K562 (cell line): Measurements from ENCODE around the gene LY6G6C. TPM values are rescaled to one million over a fixed set of nuclear protein-coding genes. Genes with fewer than 3 reads are reported as not detected.

Experiments
- ARID4B ChIP-seq: sonication (generic); formaldehyde crosslinking; IDR thresholded peaks from 2 replicates; pipeline ENCODE4 v1.8.0; 2022; ENCODE audit warnings: mild to moderate bottlenecking, missing genetic modification reagents
- ATF7 ChIP-seq: fragments of 450-650 bp; IDR thresholded peaks from 2 replicates; pipeline ENCODE4 v1.7.1; 2014; ENCODE audit warnings: mild to moderate bottlenecking, moderate library complexity
- E2F5 ChIP-seq: sonication (generic); formaldehyde crosslinking; IDR thresholded peaks from 2 replicates; pipeline ENCODE4 v1.8.0; 2022; ENCODE audit warnings: mild to moderate bottlenecking, missing genetic modification reagents
- MCM5 ChIP-seq: fragments of 450-650 bp; IDR thresholded peaks from 2 replicates; pipeline ENCODE4 v1.6.1; 2016; ENCODE audit warnings: low read depth
- SAFB2 ChIP-seq: fragments of 200-400 bp; formaldehyde crosslinking; IDR thresholded peaks from 2 replicates; pipeline ENCODE4 v1.6.1; 2018; ENCODE audit warnings: borderline replicate concordance, low read length, low read depth, moderate library complexity; ENCODE audit not compliant: severe bottlenecking
- SIN3B ChIP-seq: fragments of 450-650 bp; IDR thresholded peaks from 2 replicates; pipeline ENCODE4 v1.6.1; 2017; ENCODE audit warnings: low read depth, mild to moderate bottlenecking, moderate library complexity
- SP2 ChIP-seq: IDR thresholded peaks from 2 replicates; pipeline ENCODE4 v1.6.1; 2011; ENCODE audit warnings: mild to moderate bottlenecking, low read depth, low read length, moderate library complexity; ENCODE audit not compliant: poor library complexity, severe bottlenecking; ENCODE audit errors: extremely low read depth
- ZFX ChIP-seq: sonication (generic); formaldehyde crosslinking; IDR thresholded peaks from 2 replicates; pipeline ENCODE4 v1.8.0; 2022; ENCODE audit warnings: mild to moderate bottlenecking, missing genetic modification reagents, moderate library complexity
- ZNF57 ChIP-seq: fragments of 450-650 bp; formaldehyde crosslinking; IDR thresholded peaks from 2 replicates; pipeline ENCODE4 v1.4.0; 2020; ENCODE audit warnings: mild to moderate bottlenecking, moderate library complexity
- ZZZ3 ChIP-seq: fragments of 450-650 bp; IDR thresholded peaks from 2 replicates; pipeline ENCODE4 v1.6.1; 2016; ENCODE audit warnings: antibody characterized with exemption, mild to moderate bottlenecking, moderate library complexity
- polyA plus RNA-seq, 8 experiments: library from polyadenylated mRNA; depleted of rRNA in 4 of 8; stranded (reverse) in 5 of 8; unstranded in 3 of 8; fragments of >200 nt; fragmentation: Nextera tagmentation in 2 of 8; fragmentation: Illumina TruSeq in 1 of 8; extraction: Ambion mirVana in 2 of 8; extraction: Trizol in 1 of 8; gene quantifications; 2 replicates each; pipeline versions ENCODE4 v1.2.1 to v1.2.3, GENCODE V29; 2011 to 2014; ENCODE audit warnings: inconsistent platforms in 1 of 8, missing spikeins in 1 of 8
- total RNA-seq, 7 experiments: library from RNA; depleted of rRNA in 6 of 7; stranded (reverse); fragments of >200 nt in 6 of 7; fragmentation: Illumina TruSeq in 2 of 7; extraction: Trizol in 2 of 7; gene quantifications; 2 replicates each; pipeline versions ENCODE4 v1.2.1 to v1.2.3, GENCODE V29; 2011 to 2021; ENCODE audit warnings: low replicate concordance in 1 of 7
- TF ChIP-seq, protein P1 (sequence below): fragments of 200-600 bp; sonication (generic); IDR thresholded peaks from one replicate; pipeline ENCODE4 v1.6.1; 2012; ENCODE audit warnings: mild to moderate bottlenecking, low read depth, low read length, inconsistent platforms

Gene LY6G6C
- total and polyA plus RNA-seq, 9 of the 15 experiments (the other 6 are each of a cell fraction or from before 2014, with no cell fraction given), result 0.06 to 0.20 TPM; not detected in 7

GRCh38 chr6:31750411-31751022 lies 29.0 kb upstream of the LY6G6C start (continued):
- no peak for TF ChIP-seq ARID4B (CRISPR knock-in tag)
- TF ChIP-seq E2F5 (CRISPR knock-in tag), result no peak
- TF ChIP-seq, protein P1, sequence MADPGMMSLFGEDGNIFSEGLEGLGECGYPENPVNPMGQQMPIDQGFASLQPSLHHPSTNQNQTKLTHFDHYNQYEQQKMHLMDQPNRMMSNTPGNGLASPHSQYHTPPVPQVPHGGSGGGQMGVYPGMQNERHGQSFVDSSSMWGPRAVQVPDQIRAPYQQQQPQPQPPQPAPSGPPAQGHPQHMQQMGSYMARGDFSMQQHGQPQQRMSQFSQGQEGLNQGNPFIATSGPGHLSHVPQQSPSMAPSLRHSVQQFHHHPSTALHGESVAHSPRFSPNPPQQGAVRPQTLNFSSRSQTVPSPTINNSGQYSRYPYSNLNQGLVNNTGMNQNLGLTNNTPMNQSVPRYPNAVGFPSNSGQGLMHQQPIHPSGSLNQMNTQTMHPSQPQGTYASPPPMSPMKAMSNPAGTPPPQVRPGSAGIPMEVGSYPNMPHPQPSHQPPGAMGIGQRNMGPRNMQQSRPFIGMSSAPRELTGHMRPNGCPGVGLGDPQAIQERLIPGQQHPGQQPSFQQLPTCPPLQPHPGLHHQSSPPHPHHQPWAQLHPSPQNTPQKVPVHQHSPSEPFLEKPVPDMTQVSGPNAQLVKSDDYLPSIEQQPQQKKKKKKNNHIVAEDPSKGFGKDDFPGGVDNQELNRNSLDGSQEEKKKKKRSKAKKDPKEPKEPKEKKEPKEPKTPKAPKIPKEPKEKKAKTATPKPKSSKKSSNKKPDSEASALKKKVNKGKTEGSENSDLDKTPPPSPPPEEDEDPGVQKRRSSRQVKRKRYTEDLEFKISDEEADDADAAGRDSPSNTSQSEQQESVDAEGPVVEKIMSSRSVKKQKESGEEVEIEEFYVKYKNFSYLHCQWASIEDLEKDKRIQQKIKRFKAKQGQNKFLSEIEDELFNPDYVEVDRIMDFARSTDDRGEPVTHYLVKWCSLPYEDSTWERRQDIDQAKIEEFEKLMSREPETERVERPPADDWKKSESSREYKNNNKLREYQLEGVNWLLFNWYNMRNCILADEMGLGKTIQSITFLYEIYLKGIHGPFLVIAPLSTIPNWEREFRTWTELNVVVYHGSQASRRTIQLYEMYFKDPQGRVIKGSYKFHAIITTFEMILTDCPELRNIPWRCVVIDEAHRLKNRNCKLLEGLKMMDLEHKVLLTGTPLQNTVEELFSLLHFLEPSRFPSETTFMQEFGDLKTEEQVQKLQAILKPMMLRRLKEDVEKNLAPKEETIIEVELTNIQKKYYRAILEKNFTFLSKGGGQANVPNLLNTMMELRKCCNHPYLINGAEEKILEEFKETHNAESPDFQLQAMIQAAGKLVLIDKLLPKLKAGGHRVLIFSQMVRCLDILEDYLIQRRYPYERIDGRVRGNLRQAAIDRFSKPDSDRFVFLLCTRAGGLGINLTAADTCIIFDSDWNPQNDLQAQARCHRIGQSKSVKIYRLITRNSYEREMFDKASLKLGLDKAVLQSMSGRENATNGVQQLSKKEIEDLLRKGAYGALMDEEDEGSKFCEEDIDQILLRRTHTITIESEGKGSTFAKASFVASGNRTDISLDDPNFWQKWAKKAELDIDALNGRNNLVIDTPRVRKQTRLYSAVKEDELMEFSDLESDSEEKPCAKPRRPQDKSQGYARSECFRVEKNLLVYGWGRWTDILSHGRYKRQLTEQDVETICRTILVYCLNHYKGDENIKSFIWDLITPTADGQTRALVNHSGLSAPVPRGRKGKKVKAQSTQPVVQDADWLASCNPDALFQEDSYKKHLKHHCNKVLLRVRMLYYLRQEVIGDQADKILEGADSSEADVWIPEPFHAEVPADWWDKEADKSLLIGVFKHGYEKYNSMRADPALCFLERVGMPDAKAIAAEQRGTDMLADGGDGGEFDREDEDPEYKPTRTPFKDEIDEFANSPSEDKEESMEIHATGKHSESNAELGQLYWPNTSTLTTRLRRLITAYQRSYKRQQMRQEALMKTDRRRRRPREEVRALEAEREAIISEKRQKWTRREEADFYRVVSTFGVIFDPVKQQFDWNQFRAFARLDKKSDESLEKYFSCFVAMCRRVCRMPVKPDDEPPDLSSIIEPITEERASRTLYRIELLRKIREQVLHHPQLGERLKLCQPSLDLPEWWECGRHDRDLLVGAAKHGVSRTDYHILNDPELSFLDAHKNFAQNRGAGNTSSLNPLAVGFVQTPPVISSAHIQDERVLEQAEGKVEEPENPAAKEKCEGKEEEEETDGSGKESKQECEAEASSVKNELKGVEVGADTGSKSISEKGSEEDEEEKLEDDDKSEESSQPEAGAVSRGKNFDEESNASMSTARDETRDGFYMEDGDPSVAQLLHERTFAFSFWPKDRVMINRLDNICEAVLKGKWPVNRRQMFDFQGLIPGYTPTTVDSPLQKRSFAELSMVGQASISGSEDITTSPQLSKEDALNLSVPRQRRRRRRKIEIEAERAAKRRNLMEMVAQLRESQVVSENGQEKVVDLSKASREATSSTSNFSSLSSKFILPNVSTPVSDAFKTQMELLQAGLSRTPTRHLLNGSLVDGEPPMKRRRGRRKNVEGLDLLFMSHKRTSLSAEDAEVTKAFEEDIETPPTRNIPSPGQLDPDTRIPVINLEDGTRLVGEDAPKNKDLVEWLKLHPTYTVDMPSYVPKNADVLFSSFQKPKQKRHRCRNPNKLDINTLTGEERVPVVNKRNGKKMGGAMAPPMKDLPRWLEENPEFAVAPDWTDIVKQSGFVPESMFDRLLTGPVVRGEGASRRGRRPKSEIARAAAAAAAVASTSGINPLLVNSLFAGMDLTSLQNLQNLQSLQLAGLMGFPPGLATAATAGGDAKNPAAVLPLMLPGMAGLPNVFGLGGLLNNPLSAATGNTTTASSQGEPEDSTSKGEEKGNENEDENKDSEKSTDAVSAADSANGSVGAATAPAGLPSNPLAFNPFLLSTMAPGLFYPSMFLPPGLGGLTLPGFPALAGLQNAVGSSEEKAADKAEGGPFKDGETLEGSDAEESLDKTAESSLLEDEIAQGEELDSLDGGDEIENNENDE, result no peak
- TF ChIP-seq ZZZ3, result no peak
- no peak for TF ChIP-seq ATF7
- TF ChIP-seq ZFX (CRISPR knock-in tag), result no peak
- no peak for TF ChIP-seq SP2
- no peak for TF ChIP-seq SAFB2
- no peak for TF ChIP-seq SIN3B
- 0 out of 2 replicates have a peak, but pooled peaks have one; percentile 52 for TF ChIP-seq ZNF57
- no peak for TF ChIP-seq MCM5
